ENCODE results near the gene AGAP1. TPM values are rescaled to one million over a fixed set of nuclear protein-coding genes. Genes with fewer than 3 reads are reported as not detected.

Gene AGAP1
- total RNA-seq, 1 donor from 2014 or later: 46.3 TPM

DNA sequence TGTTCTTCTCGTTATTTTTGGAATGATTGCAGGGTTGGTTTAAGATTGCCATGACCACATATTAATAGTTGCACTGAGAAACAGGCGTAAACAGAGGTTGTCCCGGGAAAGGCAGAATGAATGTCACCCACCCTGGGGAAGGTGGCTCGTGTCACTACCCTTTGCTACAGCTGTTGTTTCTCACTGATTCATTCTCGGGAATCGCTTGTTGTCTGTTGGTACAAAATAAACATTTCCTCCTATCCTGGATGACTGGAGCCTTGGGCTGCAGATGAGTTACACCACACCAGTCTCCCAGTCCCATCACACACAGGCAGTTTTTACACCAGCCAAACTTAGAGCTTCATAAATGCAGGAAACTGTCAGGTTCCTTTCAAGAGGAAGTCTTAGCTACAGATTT is 457.6 kb downstream of the AGAP1 start:
- DNase-seq (ENCODE audit: extremely low spot score, unreplicated experiment): no peak
- Mint-ChIP-seq H3K27ac (no peak overlapping the region), H3K27me3 (no peaks in the 10 kb centered on the region), H3K4me1 (ENCODE audit: unreplicated experiment) (peaks cover 27% of the 10 kb centered on the region), H3K9me3 (no peaks in the 10 kb centered on the region), H3K4me3 (no peak overlapping the region), H3K36me3 (peaks cover 5% of the 10 kb centered on the region)
- no peak for TF ChIP-seq CTCF (conservative IDR thresholded peaks at IDR 0.05)

DNA sequence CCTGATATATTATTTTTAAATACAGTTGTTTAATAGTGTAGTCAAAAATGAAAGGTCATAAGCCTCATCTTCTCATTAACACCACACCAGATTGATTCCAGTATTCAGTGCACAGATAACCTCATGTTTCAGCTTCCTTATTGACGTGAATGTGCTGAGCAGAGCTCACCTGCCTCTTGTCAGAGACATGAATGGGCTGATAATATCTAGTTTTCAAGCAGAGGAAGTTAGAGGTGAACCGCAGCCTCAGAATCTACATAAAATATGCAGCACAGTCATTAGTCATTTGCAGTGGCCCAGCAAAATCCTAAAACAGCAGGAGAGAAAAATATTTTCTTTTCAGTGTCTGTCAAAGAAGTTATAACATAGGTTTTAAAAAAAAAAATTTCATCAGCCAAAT is 458.1 kb downstream of the AGAP1 start:
- TF ChIP-seq CTCF (conservative IDR thresholded peaks at IDR 0.05): no peak
- Mint-ChIP-seq H3K4me1 (ENCODE audit: unreplicated experiment) (peaks cover 27% of the 10 kb centered on the region), H3K27me3 (no peaks in the 10 kb centered on the region), H3K9me3 (no peaks in the 10 kb centered on the region), H3K4me3 (no peak overlapping the region), H3K27ac (no peak overlapping the region), H3K36me3 (peaks cover 5% of the 10 kb centered on the region)
- DNase-seq (ENCODE audit: extremely low spot score, unreplicated experiment): no peak

GRCh38 chr2:235952714-235953113 is 458.9 kb downstream of the AGAP1 start:
- Mint-ChIP-seq H3K27ac (no peak overlapping the region), H3K27me3 (no peaks in the 10 kb centered on the region), H3K4me1 (ENCODE audit: unreplicated experiment) (peaks cover 27% of the 10 kb centered on the region), H3K9me3 (no peaks in the 10 kb centered on the region), H3K36me3 (peaks cover 5% of the 10 kb centered on the region), H3K4me3 (no peak overlapping the region)
- no peak for DNase-seq (ENCODE audit: extremely low spot score, unreplicated experiment)
- no peak for TF ChIP-seq CTCF (conservative IDR thresholded peaks at IDR 0.05)

- Mint-ChIP-seq H3K4me1 (ENCODE audit: unreplicated experiment) (peaks cover 30% of the 10 kb centered on the region), H3K27ac (no peak overlapping the region), H3K9me3 (no peaks in the 10 kb centered on the region), H3K36me3 (peaks cover 16% of the 10 kb centered on the region), H3K27me3 (no peaks in the 10 kb centered on the region), H3K4me3 (no peak overlapping the region)
- DNase-seq (ENCODE audit: extremely low spot score, unreplicated experiment): no peak
- TF ChIP-seq CTCF (conservative IDR thresholded peaks at IDR 0.05): no peak
Measured at GRCh38 chr2:235954281-235954680, 460.4 kb downstream of the AGAP1 start.

DNA sequence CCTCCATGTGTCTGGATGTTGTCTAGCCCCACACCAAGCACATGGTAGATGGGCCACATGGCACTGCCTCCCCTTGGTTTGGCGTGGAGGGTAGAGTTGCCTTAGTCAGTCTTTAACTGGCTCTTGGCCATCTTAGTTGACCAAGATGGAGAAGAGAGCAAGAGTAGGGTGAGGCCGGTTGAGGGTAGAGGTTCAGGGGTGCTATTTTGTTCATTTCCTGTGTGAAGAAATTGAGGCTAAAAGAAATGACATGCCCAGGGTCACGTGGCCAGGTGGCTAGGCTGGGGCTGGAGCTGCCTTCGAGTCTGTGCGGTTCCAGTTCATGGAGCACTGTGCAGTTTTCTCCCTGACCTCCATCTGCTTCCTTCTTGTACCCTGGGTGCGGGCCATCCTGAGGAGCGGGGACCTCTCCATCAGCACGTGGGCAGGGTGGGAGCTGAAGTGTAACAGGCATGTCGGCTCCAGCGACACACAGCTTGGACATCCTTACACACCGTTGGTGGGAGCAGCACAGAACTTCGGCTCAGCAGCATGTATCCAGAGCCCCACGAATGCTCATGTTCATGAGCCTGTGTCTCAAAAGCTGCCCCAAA is 461.1 kb downstream of the AGAP1 start:
- no peak for DNase-seq (ENCODE audit: extremely low spot score, unreplicated experiment)
- Mint-ChIP-seq H3K9me3 (no peaks in the 10 kb centered on the region), H3K27me3 (no peaks in the 10 kb centered on the region), H3K36me3 (peaks cover 16% of the 10 kb centered on the region), H3K4me1 (ENCODE audit: unreplicated experiment) (peaks cover 23% of the 10 kb centered on the region), H3K27ac (no peak overlapping the region), H3K4me3 (no peak overlapping the region)
- TF ChIP-seq CTCF (conservative IDR thresholded peaks at IDR 0.05): no peak

DNA sequence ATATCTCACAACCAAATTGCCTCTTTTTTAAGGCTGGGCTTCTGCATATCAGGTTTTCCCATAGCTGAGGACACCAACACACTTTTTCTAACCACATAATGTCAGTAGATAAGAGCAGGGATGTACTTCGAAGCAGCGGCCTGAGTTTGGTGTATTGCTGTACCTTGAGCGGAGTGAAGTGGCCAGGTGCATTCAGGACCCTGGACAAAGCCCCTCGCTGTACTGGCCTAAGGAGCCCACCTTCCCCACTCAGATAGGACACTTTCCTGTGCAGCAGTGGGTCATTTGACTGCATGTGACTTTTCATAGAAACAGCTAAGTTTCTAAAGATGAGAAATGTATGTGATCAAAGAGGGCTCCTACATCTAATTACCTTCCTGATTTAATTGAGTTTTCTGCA is 461.8 kb downstream of the AGAP1 start:
- H3K4me1 Mint-ChIP-seq (ENCODE audit: unreplicated experiment): peaks cover 17% of the 10 kb centered on the region

More for the DNA sequence above, 461.8 kb downstream of the AGAP1 start:
- H3K4me3 Mint-ChIP-seq: no peak overlapping the region
- peaks cover 21% of the 10 kb centered on the region for H3K36me3 Mint-ChIP-seq
- TF ChIP-seq CTCF (conservative IDR thresholded peaks at IDR 0.05): no peak
- H3K27me3 Mint-ChIP-seq: no peaks in the 10 kb centered on the region
- H3K27ac Mint-ChIP-seq: no peak overlapping the region
- no peaks in the 10 kb centered on the region for H3K9me3 Mint-ChIP-seq
- DNase-seq (ENCODE audit: extremely low spot score, unreplicated experiment): no peak

Measured in type B pancreatic cell (in vitro differentiated cells).